Natural killer cell (primary cell): ENCODE data around the gene MPRIP. TPM values are rescaled to one million over a fixed set of nuclear protein-coding genes. Genes with fewer than 3 reads are reported as not detected.

ENCODE experiments used
- ATAC-seq, 3 donors: fragments of 150-1000 bp in 2 of 3; fragments of 200-7000 bp in 1 of 3; cut with Tn5 transposase; 1 replicate in 1 of 3; 2 replicates in 2 of 3; pipeline ENCODE4 v1.10.0; 2021; ENCODE audit warnings: mild to moderate bottlenecking in 2 of 3, moderate library complexity in 2 of 3
- DNase-seq, 2 donors: peaks; one replicate each; pipeline versions ENCODE4 v3.0.0 to v3.0.0-alpha.2; 2013 to 2021; ENCODE audit warnings: mixed read lengths in 1 of 2
- H3K27ac ChIP-seq: one replicate; pipeline ENCODE4 v1.5.1; 2013; ENCODE audit warnings: mild to moderate bottlenecking, low read length
- H3K27me3 ChIP-seq: one replicate; pipeline ENCODE4 v1.6.1; 2013; ENCODE audit warnings: low read length; ENCODE audit not compliant: control insufficient read depth, insufficient read depth
- H3K36me3 ChIP-seq: one replicate; pipeline ENCODE4 v1.6.1; 2013; ENCODE audit warnings: low read length; ENCODE audit not compliant: control insufficient read depth, insufficient read depth
- H3K4me1 ChIP-seq: one replicate; pipeline ENCODE4 v1.6.1; 2013; ENCODE audit warnings: low read length; ENCODE audit not compliant: control insufficient read depth, insufficient read depth
- H3K4me3 ChIP-seq: one replicate; pipeline ENCODE4 v1.5.1; 2013; ENCODE audit warnings: low read length
- H3K9me3 ChIP-seq: one replicate; pipeline ENCODE4 v1.6.1; 2013; ENCODE audit warnings: low read length; ENCODE audit not compliant: control insufficient read depth, insufficient read depth
- H3K27ac Mint-ChIP-seq, 2 donors: one replicate each; pipeline ENCODE4 v1.8.0; 2022; ENCODE audit warnings: mild to moderate bottlenecking in 2 of 2, mixed read lengths in 2 of 2, moderate library complexity in 1 of 2
- H3K27me3 Mint-ChIP-seq, 2 donors: one replicate each; pipeline ENCODE4 v1.8.0; 2022; ENCODE audit warnings: low read depth in 2 of 2, mixed read lengths in 2 of 2
- H3K36me3 Mint-ChIP-seq: one replicate; pipeline ENCODE4 v1.8.0; 2022; ENCODE audit warnings: mixed read lengths
- H3K4me1 Mint-ChIP-seq, 2 donors: one replicate each; pipeline ENCODE4 v1.8.0; 2022; ENCODE audit warnings: mixed read lengths in 2 of 2
- H3K4me3 Mint-ChIP-seq: one replicate; pipeline ENCODE4 v1.8.0; 2022; ENCODE audit warnings: mild to moderate bottlenecking, moderate library complexity, mixed read lengths
- H3K9me3 Mint-ChIP-seq, 2 donors: one replicate each; pipeline ENCODE4 v1.8.0; 2022; ENCODE audit warnings: mixed read lengths in 2 of 2
- CTCF ChIP-seq: fragments of 200-600 bp; IDR thresholded peaks from one replicate; pipeline ENCODE4 v1.8.0; 2022; ENCODE audit warnings: antibody characterized with exemption
- WGBS: methylation state at CpG from one replicate; pipeline ENCODE4 v1.1.7; 2013; ENCODE audit warnings: missing lambda C conversion rate; ENCODE audit not compliant: insufficient coverage; 5-methylcytosine and 5-hydroxymethylcytosine counted together
- intact Hi-C: fragments of 100-400 bp; cut with micrococcal nuclease; formaldehyde crosslinking; loops from one replicate; pipeline ENCODE4 v1.14.2; 2022
- total RNA-seq, 4 donors: library from RNA; stranded (reverse); fragments of 120-200 nt in 1 of 4; gene quantifications; one replicate each; pipeline versions ENCODE4 v1.2.3 to v1.2.4, GENCODE V29; 2013 to 2022

MPRIP gene
- total RNA-seq, 3 donors from 2014 or later (not counting 1 experiment from before 2014, with no cell fraction given): 225 to 272 (median 229) TPM

DNA sequence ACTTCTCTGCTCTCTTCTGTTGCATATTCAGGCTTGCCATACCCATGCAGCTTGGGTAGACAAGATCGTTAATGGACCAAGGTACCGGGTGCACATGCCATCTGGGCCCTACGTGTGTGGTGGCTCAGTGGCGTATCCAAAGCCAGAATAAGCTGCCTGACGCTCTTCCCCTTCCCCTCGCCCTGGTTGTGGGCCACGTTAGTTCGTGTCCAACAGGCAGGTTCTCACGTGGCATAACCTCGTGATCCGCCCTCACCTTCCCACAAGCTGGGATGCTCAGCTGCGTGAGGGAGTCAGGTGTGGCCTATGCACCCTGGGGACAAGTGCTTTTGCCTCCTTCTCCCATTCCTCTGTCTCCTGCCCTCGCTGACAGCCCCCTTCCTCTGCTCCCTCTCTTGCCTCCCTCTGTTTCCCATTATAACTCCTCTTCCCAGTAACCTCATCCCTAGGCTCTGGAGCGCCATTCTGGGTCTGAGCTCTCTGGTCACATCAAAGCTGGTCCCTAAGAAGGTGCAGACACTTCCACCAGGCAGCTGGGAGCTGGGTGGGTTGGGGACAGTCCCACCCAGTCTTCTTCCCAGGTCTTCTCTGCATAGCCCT is 86.3 kb downstream of the MPRIP start:
- no peak for ATAC-seq
- Histone ChIP-seq H3K4me3 (no peak overlapping the region), H3K36me3 (peaks cover 41% of the 10 kb centered on the region), H3K27ac (no peak overlapping the region), H3K9me3 (no peaks in the 10 kb centered on the region), H3K27me3 (no peaks in the 10 kb centered on the region), H3K4me1 (peaks cover 71% of the 10 kb centered on the region)
- WGBS: 89% methylated on average over 14 of the region's 14 CpGs
- intact Hi-C loops: loop anchor here (5.0 to 10.0 kb wide), 2 partner anchors 86 to 176 kb away; partner anchors contain the start of genes MPRIP and NT5M
- peaks cover 59 to 65% of the 10 kb centered on the region in 2 donors for H3K4me1 Mint-ChIP-seq
- no peaks in the 10 kb centered on the region for H3K36me3 Mint-ChIP-seq
- peak overlapping the region; percentile 53 for H3K4me3 Mint-ChIP-seq
- no peak for DNase-seq
- H3K27me3 Mint-ChIP-seq: no peaks in the 10 kb centered on the region
- no peak for TF ChIP-seq CTCF
- H3K9me3 Mint-ChIP-seq: no peaks in the 10 kb centered on the region
- peak overlapping the region; percentile 93 to 96 for H3K27ac Mint-ChIP-seq

- no peak overlapping the region for H3K27ac ChIP-seq
- 93% methylated on average over 4 of the region's 4 CpGs for WGBS
- peaks cover 51 to 57% of the 10 kb centered on the region in 2 donors for H3K4me1 Mint-ChIP-seq
- H3K9me3 ChIP-seq: no peaks in the 10 kb centered on the region
- no peaks in the 10 kb centered on the region for H3K9me3 Mint-ChIP-seq
- peak overlapping the region; percentile 93 to 96 for H3K27ac Mint-ChIP-seq
- H3K27me3 Mint-ChIP-seq: no peaks in the 10 kb centered on the region
- peaks cover 50% of the 10 kb centered on the region for H3K36me3 ChIP-seq
- H3K4me1 ChIP-seq: peaks cover 63% of the 10 kb centered on the region
- no peaks in the 10 kb centered on the region for H3K27me3 ChIP-seq
- H3K36me3 Mint-ChIP-seq: no peaks in the 10 kb centered on the region
- H3K4me3 Mint-ChIP-seq: peak overlapping the region; percentile 62
- H3K4me3 ChIP-seq: no peak overlapping the region
- DNase-seq (no peak), ATAC-seq (no peak)
- no peak for TF ChIP-seq CTCF
- intact Hi-C loops: loop anchor here (5.0 to 10.0 kb wide), 2 partner anchors 87 to 175 kb away; partner anchors contain the start of genes MPRIP and NT5M
Measured at GRCh38 chr17:17129466-17129865, 87.2 kb downstream of the MPRIP start.

DNA sequence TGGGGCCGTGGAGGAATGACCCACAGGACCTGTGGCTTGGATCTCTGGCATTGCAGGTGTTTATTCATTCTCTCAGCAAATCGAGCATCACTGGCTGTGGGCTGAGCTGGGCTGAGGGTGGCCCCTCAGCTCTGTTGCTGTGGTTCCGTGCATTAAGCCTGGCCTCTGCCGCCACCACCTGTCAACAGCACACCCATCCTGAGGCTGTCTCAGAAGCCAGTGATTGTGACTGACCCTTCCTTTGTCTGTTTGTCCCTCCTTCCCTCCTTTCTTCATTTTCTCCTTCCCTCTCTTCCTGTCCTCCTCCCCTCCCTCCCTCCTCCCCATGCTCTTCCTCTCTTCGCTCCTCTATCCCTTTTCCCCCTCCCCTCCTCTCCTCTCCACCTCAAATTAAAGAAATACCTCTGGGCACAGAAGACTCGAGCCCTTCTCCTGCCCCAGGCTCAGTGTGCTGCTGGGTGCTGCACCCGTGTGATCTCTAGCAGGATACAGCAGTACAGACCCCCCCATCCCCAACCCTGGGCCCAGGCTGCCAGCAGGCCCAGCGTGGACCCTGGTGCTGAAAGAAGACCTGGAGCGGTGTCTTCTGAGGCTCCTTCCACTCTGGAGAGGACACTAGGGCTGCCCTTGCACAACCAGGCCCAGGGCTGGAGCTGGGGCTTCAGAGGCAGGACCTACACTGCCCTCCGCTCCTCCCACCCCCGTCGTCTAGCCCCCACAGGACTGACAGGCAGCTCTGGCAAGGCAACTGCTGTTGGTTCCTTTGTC is 88.0 kb downstream of the MPRIP start:
- Mint-ChIP-seq H3K27ac (no peak overlapping the region), H3K27me3 (no peaks in the 10 kb centered on the region), H3K4me3 (no peak overlapping the region), H3K9me3 (no peaks in the 10 kb centered on the region), H3K4me1 (peaks cover 43 to 49% of the 10 kb centered on the region in 2 donors), H3K36me3 (no peaks in the 10 kb centered on the region)
- no peak for DNase-seq
- no peaks in the 10 kb centered on the region for H3K9me3 ChIP-seq
- peaks cover 55% of the 10 kb centered on the region for H3K4me1 ChIP-seq
- intact Hi-C loops: no loop called here
- peaks cover 58% of the 10 kb centered on the region for H3K36me3 ChIP-seq
- 89% methylated on average over 12 of the region's 12 CpGs for WGBS
- H3K27ac ChIP-seq: no peak overlapping the region
- H3K27me3 ChIP-seq: no peaks in the 10 kb centered on the region
- ATAC-seq: no peak
- TF ChIP-seq CTCF: no peak
- H3K4me3 ChIP-seq: no peak overlapping the region
